NCI-H1694 treated with DMSO at 0.1 percent for 48 hours (cell line): ENCODE results near the gene CDKN2B-AS1.

Source experiments
- DNase-seq: peaks from one replicate; lab custom pipeline; 2025; lab: John Stamatoyannopoulos, UW

CDKN2B-AS1 gene

GRCh38 chr9:22157276-22157675, 162.7 kb downstream of the CDKN2B-AS1 start:
- no peak for DNase-seq

GRCh38 chr9:22157828-22158227, 163.2 kb downstream of the CDKN2B-AS1 start:
- DNase-seq = no peak

GRCh38 chr9:22158271-22158670, 163.7 kb downstream of the CDKN2B-AS1 start:
- DNase-seq = no peak

DNA sequence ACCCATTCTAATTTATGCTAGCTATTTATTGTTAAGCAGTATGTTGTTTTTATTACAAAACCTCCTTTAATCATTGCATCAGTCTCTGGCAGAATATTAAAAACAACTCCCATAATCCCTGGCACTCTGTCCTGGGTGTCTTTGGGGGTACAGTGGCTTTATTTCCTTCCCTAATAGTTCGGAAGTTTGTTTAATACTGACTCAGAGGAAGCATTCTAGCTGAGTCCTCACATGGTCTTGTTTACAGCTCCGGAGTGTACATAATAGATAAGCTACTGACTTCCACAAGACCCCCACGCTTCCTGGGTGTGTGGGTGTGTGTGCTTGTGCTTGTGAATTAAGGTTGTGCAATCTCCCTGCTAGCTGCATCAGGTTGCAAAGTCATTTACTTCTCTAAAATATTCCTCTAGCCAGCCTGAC, 164.3 kb downstream of the CDKN2B-AS1 start:
- no peak for DNase-seq

GRCh38 chr9:22159586-22159985, 165.0 kb downstream of the CDKN2B-AS1 start:
- DNase-seq = no peak

DNA sequence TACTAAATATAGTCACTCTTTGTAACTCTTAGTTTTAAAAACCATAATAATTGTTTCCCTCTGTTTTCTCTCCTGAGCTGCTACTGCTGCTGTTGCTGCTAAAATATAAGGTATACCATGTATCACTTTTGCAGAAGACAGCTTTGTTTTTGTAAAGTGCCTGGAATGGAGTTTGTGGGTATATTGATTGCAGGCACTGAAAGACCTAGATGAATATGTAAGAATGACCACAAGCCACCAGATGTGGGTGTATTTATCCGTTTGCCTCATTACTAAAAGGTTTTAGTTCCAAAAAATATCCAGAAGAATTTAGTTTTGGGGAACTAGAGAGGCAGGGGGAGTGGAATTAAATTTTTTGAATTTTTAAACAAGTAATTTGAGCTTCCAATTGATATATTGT, 165.6 kb downstream of the CDKN2B-AS1 start:
- DNase-seq = no peak

- DNase-seq = no peak
Measured at GRCh38 chr9:22165144-22165543, 170.6 kb downstream of the CDKN2B-AS1 start.

- DNase-seq = no peak
Measured at GRCh38 chr9:22169243-22169642, 174.7 kb downstream of the CDKN2B-AS1 start.

GRCh38 chr9:22169727-22170503, 175.3 kb downstream of the CDKN2B-AS1 start:
- DNase-seq = no peak
